HEK293T (cell line): ENCODE results near the gene PLCG1.

Experiments used
- CTCF ChIA-PET: fragments of 350-600 bp; formaldehyde crosslinking; extraction: SDS; loops from one replicate; lab custom pipeline; 2021; ENCODE audit warnings: antibody characterized with exemption, inconsistent platforms; lab: Yijun Ruan, JAX
- POLR2A ChIA-PET: fragments of 350-600 bp; formaldehyde crosslinking; extraction: SDS; loops from one replicate; lab custom pipeline; 2020; ENCODE audit warnings: antibody characterized with exemption, inconsistent platforms; lab: Yijun Ruan, JAX
- DNase-seq: peaks from one replicate; pipeline ENCODE4 v3.0.0; 2012; ENCODE audit warnings: mixed read lengths; ENCODE audit errors: extremely low spot score
- ARNT ChIP-seq: fragments of 450-650 bp; IDR thresholded peaks from 2 replicates; pipeline ENCODE4 v1.6.1; 2017; ENCODE audit warnings: mild to moderate bottlenecking
- BHLHE40 ChIP-seq: fragments of 450-650 bp; IDR thresholded peaks from 2 replicates; pipeline ENCODE4 v1.6.1; 2016; ENCODE audit warnings: mild to moderate bottlenecking, moderate library complexity, borderline replicate concordance
- CTBP1 ChIP-seq: fragments of 450-650 bp; IDR thresholded peaks from 2 replicates; pipeline ENCODE4 v1.6.1; 2016; ENCODE audit warnings: borderline replicate concordance
- ELF4 ChIP-seq: fragments of 450-650 bp; IDR thresholded peaks from 2 replicates; pipeline ENCODE4 v1.6.1; 2017; ENCODE audit warnings: antibody characterized with exemption
- FOXA1 ChIP-seq: fragments of 450-650 bp; IDR thresholded peaks from 2 replicates; pipeline ENCODE4 v1.6.1; 2016; ENCODE audit warnings: mild to moderate bottlenecking
- FOXK2 ChIP-seq: fragments of 450-650 bp; IDR thresholded peaks from 2 replicates; pipeline ENCODE4 v1.6.1; 2016; ENCODE audit warnings: mild to moderate bottlenecking
- FOXM1 ChIP-seq: fragments of 450-650 bp; IDR thresholded peaks from 2 replicates; pipeline ENCODE4 v1.6.1; 2017; ENCODE audit warnings: mild to moderate bottlenecking, borderline replicate concordance
- HDGF ChIP-seq: fragments of 450-650 bp; IDR thresholded peaks from 2 replicates; pipeline ENCODE4 v1.6.1; 2017; ENCODE audit warnings: antibody characterized with exemption, borderline replicate concordance
- L3MBTL2 ChIP-seq: fragments of 450-650 bp; conservative IDR thresholded peaks from 2 replicates; pipeline ENCODE4 v1.6.1; 2016; ENCODE audit warnings: mild to moderate bottlenecking
- LEF1 ChIP-seq: fragments of 450-650 bp; IDR thresholded peaks from 2 replicates; pipeline ENCODE4 v1.6.1; 2017; ENCODE audit warnings: mild to moderate bottlenecking, borderline replicate concordance
- NFRKB ChIP-seq: fragments of 450-650 bp; IDR thresholded peaks from 2 replicates; pipeline ENCODE4 v1.6.1; 2016; ENCODE audit warnings: mild to moderate bottlenecking, moderate library complexity
- SP1 ChIP-seq: fragments of 450-650 bp; IDR thresholded peaks from 2 replicates; pipeline ENCODE4 v1.6.1; 2017
- SUZ12 ChIP-seq: fragments of 450-650 bp; IDR thresholded peaks from 2 replicates; pipeline ENCODE4 v1.6.1; 2016; ENCODE audit warnings: mild to moderate bottlenecking
- TARDBP ChIP-seq: fragments of 450-650 bp; IDR thresholded peaks from 2 replicates; pipeline ENCODE4 v1.6.1; 2016
- ZNF384 ChIP-seq: fragments of 450-650 bp; IDR thresholded peaks from 2 replicates; pipeline ENCODE4 v1.6.1; 2016
- TF ChIP-seq, protein P1 (sequence below): fragments of 450-650 bp; IDR thresholded peaks from 2 replicates; pipeline ENCODE4 v1.6.1; 2016

Gene PLCG1

DNA sequence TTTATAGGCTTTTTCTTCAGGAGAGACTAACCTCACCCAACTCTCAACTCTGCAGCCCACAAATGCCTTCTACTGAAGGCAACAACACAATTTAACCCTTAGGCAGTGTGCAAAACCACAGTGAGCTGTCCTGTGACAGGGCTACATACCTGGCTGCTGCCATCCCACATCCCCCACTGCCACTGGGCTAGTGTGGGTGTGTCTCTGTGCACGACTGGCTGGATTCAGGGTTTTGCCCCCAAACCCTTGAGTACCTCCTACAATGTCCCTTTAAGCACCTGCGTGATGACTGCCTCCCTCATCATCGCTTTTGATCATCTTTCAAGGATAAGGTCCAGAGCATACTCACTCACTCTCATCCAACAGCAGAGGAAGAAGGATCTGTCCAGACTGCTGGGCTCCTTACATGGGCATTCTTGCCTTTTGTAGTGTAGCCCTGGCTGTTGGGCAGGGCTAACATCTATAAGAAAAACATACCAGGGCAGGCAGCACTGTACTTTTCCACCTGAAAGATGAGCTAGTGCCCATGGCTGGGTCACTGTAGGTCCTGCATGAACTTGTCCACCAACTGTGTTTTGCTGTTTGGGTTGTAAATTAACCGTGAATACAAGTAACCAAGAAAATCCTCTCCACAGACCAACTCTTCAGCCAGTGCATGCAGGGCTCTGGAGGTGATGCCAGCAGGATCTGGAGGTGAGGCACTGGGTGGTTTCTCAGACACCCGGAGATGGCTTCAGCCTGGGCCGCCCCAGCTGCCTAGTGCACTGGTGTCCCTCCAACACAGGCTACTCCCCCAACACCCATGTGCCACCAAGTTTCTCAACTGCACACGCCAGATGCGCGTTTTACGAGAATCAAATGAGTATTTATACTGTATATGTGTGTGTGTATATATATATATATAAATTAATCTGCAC is 45.2 kb downstream of the PLCG1 start:
- ChIA-PET POLR2A (no interaction called here), CTCF (no interaction called here)
- DNase-seq: no peak
- no peak for TF ChIP-seq SP1
- TF ChIP-seq ELF4: no peak
- TF ChIP-seq ZNF384: no peak
- TF ChIP-seq CTBP1: no peak
- TF ChIP-seq SUZ12: no peak
- TF ChIP-seq ARNT: no peak
- no peak for TF ChIP-seq L3MBTL2
- no peak for TF ChIP-seq BHLHE40
- no peak for TF ChIP-seq NFRKB
- no peak for TF ChIP-seq FOXA1
- no peak for TF ChIP-seq HDGF
- TF ChIP-seq LEF1: no peak
- TF ChIP-seq, protein P1, sequence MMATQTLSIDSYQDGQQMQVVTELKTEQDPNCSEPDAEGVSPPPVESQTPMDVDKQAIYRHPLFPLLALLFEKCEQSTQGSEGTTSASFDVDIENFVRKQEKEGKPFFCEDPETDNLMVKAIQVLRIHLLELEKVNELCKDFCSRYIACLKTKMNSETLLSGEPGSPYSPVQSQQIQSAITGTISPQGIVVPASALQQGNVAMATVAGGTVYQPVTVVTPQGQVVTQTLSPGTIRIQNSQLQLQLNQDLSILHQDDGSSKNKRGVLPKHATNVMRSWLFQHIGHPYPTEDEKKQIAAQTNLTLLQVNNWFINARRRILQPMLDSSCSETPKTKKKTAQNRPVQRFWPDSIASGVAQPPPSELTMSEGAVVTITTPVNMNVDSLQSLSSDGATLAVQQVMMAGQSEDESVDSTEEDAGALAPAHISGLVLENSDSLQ: no peak

DNA sequence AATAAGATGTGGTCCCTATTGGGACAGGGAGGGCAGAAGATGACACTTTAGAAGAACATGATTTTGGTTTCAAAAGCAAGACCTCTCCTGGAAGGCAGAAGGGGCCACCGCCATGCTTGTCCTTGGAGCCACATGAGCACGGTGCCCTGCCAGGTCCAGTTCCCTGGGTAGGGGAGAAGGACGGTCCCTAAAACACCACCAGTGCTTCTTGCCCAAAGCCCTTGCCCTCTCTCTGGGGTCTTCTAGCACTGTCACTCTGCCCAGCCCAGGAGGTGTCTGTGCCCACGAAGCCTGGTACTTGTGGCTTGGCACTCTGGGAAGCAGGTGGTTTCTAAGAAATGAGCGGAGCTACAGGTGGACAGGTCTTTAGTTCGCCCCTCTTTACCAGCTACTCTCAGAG is 46.0 kb downstream of the PLCG1 start:
- no peak for TF ChIP-seq FOXM1
- no peak for TF ChIP-seq FOXA1
- TF ChIP-seq NFRKB: no peak
- no peak for TF ChIP-seq FOXK2
- TF ChIP-seq L3MBTL2: no peak
- no peak for TF ChIP-seq SP1
- no peak for TF ChIP-seq SUZ12
- TF ChIP-seq ELF4: no peak
- no peak for TF ChIP-seq CTBP1
- TF ChIP-seq ZNF384: no peak
- TF ChIP-seq ARNT: no peak
- TF ChIP-seq HDGF: no peak
- TF ChIP-seq LEF1: no peak
- no peak for TF ChIP-seq BHLHE40
- TF ChIP-seq TARDBP: no peak
- ChIA-PET CTCF (no interaction called here), POLR2A (no interaction called here)
- no peak for DNase-seq

DNA sequence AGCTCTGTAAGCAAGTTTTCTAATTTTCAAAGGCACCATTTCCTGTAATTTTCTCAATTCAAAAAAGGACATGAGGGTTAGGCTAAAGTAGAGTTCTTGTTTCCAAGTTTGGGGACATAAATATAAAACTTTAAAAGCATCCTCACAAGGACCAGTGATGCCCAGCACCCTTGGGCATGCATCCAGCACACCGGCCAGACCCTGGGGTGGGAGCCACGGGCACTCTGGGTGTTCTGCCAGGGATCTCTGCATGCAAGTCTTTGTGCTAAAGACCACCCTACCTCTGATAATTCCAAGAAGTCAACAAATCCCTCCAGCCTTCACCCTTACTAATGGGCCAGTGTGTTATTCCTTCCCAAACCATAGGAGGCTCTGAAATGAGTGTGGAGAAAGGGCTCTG is 46.5 kb downstream of the PLCG1 start:
- no peak for TF ChIP-seq HDGF
- no peak for TF ChIP-seq ZNF384
- TF ChIP-seq L3MBTL2: no peak
- TF ChIP-seq FOXA1: no peak
- no peak for TF ChIP-seq ELF4
- no peak for TF ChIP-seq NFRKB
- TF ChIP-seq, protein P1: no peak
- no peak for TF ChIP-seq BHLHE40
- TF ChIP-seq ARNT: no peak
- no peak for TF ChIP-seq SP1
- TF ChIP-seq SUZ12: no peak
- CTCF ChIA-PET: no interaction called here
- no peak for DNase-seq
- POLR2A ChIA-PET: no interaction called here

DNA sequence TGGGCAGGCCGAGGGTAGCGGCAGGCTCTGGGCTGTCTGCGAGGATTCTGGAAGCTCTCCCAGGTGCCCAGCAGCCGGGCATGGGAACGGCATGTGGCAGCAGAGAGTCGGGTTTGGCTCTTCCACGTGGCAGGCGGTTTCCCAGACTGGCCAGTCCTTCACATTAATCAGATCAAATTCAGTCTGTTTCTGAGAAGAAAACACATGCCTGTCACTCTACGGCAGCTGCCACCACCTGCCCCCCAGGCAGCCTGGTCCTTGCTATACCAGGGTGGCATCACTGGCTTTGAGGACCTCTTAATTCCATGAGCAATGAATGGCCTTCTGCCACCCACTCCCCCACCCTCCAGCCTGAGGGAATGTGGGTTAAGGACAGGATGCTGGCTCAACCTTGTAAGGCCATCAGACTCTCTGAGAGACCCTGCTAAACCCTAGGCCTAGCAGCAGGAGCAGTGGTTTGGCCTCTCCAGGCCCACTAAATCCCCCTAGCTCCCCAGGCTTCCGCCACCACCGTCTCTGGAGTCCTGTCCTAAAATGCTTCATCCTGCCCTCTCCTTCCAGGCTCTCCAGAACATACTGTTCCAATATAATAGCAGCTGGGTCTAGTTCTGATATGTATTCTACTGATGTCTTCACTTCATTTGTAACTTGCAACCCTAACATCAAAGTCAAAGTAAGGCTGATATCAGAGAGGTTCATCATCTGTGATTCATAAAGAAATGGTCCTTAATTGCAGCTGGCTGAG is 47.8 kb downstream of the PLCG1 start:
- no peak for TF ChIP-seq CTBP1
- TF ChIP-seq BHLHE40: no peak
- TF ChIP-seq FOXK2: no peak
- TF ChIP-seq TARDBP: no peak
- no peak for TF ChIP-seq ELF4
- no peak for TF ChIP-seq L3MBTL2
- TF ChIP-seq HDGF: no peak
- no peak for TF ChIP-seq SP1
- no peak for TF ChIP-seq LEF1
- no peak for TF ChIP-seq NFRKB
- TF ChIP-seq, protein P1: no peak
- POLR2A ChIA-PET: no interaction called here
- CTCF ChIA-PET: no interaction called here
- no peak for DNase-seq

DNA sequence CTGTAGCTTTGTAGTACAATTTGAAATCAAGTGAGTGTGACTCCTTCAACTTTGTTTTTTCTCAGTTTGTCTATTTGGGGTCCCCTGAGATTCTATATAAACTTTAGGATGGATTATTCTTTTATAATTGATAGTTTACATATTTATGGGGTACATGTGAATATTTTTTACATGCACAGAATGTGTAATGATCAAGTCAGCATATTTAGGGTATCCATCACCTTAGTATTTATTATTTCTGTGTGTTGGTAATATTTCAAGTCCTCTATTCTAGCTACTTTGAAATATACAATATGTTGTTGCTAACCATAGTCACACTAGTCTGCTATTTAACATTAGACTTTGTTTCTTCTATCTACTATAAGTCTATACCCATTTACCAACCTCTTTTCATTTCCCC is 50.3 kb downstream of the PLCG1 start:
- DNase-seq: no peak
- CTCF ChIA-PET: no interaction called here
- TF ChIP-seq, protein P1: no peak
- TF ChIP-seq SUZ12: no peak
- POLR2A ChIA-PET: no interaction called here
